Measurements from ENCODE around the gene CHI3L1.

- no peak for TF ChIP-seq CTCF (IDR thresholded peaks at IDR 0.05)
- no peak for TF ChIP-seq POLR2A (IDR thresholded peaks at IDR 0.05)
Observed at GRCh38 chr1:203129501-203130231, 56.8 kb downstream of the CHI3L1 start.
